A673 (cell line): ENCODE results near the gene LRRTM3. TPM values are rescaled to one million over a fixed set of nuclear protein-coding genes. Genes with fewer than 3 reads are reported as not detected.

Source experiments
- BruUV-seq: library from RNA; stranded (reverse); fragments of 400-500 nt; replicated peaks from 2 replicates; lab custom pipeline; 2021; lab: Mats Ljungman, UMichigan
- CTCF ChIA-PET: fragments of 300-600 bp; sonication (Branson Sonifier 250); formaldehyde crosslinking; loops from one replicate; lab custom pipeline; 2022; ENCODE audit warnings: antibody characterized with exemption; lab: Charles Lee
- POLR2A ChIA-PET: fragments of 300-600 bp; sonication (Branson Sonifier 250); formaldehyde crosslinking; loops from one replicate; lab custom pipeline; 2022; ENCODE audit warnings: antibody characterized with exemption; ENCODE audit not compliant: low non-redundant PET; lab: Charles Lee
- DNase-seq: peaks from one replicate; pipeline ENCODE4 v3.0.0-alpha.2; 2015; ENCODE audit warnings: low spot score
- H3K27ac ChIP-seq: fragments of 200-600 bp; sonication (generic); 2 replicates; pipeline ENCODE4 v1.5.1; 2016; ENCODE audit warnings: mixed run types, low read depth, mild to moderate bottlenecking, mixed read lengths, antibody characterized with exemption, low read length; ENCODE audit not compliant: poor library complexity, severe bottlenecking
- H3K27me3 ChIP-seq: fragments of 200-600 bp; sonication (generic); replicated peaks from 2 replicates; pipeline ENCODE4 v1.6.1; 2017; ENCODE audit warnings: mixed run types, low read depth, mild to moderate bottlenecking, mixed read lengths, antibody characterized with exemption, low read length; ENCODE audit not compliant: insufficient read depth, poor library complexity
- H3K36me3 ChIP-seq: fragments of 200-600 bp; sonication (generic); 2 replicates; pipeline ENCODE4 v1.6.1; 2016; ENCODE audit warnings: mixed run types, mild to moderate bottlenecking, mixed read lengths, antibody characterized with exemption, low read length; ENCODE audit not compliant: insufficient read depth, poor library complexity, severe bottlenecking
- H3K4me1 ChIP-seq: fragments of 200-600 bp; sonication (generic); 2 replicates; pipeline ENCODE4 v1.6.1; 2017; ENCODE audit warnings: mixed run types, mild to moderate bottlenecking, mixed read lengths, antibody characterized with exemption, low read length; ENCODE audit not compliant: insufficient read depth, poor library complexity, severe bottlenecking
- H3K4me3 ChIP-seq: fragments of 200-600 bp; sonication (generic); 2 replicates; pipeline ENCODE4 v1.5.1; 2016; ENCODE audit warnings: low read depth, mixed run types, mild to moderate bottlenecking, mixed read lengths, low read length; ENCODE audit not compliant: poor library complexity, severe bottlenecking
- H3K9me3 ChIP-seq: fragments of 200-600 bp; sonication (generic); 2 replicates; pipeline ENCODE4 v1.6.1; 2016; ENCODE audit warnings: mixed run types, low read depth, mild to moderate bottlenecking, mixed read lengths, antibody characterized with exemption, low read length; ENCODE audit not compliant: poor library complexity, severe bottlenecking
- CTCF ChIP-seq: fragments of 300-800, 200-600 bp; sonication (generic); conservative IDR thresholded peaks from 2 replicates; pipeline ENCODE4 v1.5.1; 2017; ENCODE audit warnings: low read depth, mild to moderate bottlenecking, antibody characterized with exemption, low read length, moderate library complexity, mixed read lengths
- EZH2 ChIP-seq: fragments of 200-600 bp; sonication (generic); IDR thresholded peaks from 2 replicates; pipeline ENCODE4 v1.6.1; 2017; ENCODE audit warnings: borderline replicate concordance, low read depth, mild to moderate bottlenecking, mixed read lengths, antibody characterized with exemption, low read length; ENCODE audit not compliant: poor library complexity, severe bottlenecking
- intact Hi-C: fragments of 100-400 bp; cut with micrococcal nuclease; formaldehyde crosslinking; loops from one replicate; pipeline ENCODE4 v1.10.0; 2022; ENCODE audit not compliant: unreplicated experiment
- total RNA-seq: library from RNA; stranded (reverse); gene quantifications from 2 replicates; pipeline ENCODE4 v1.2.3, GENCODE V29; 2021

Gene LRRTM3
- total RNA-seq, 1 experiment from 2014 or later = not detected

- CTCF ChIA-PET = no interaction called here
- BruUV-seq = no TSS peak
- no peak overlapping the region for H3K27ac ChIP-seq
- DNase-seq = no peak
- no peaks in the 10 kb centered on the region for H3K4me1 ChIP-seq
- H3K4me3 ChIP-seq = no peak overlapping the region
- no peak for TF ChIP-seq CTCF
- TF ChIP-seq EZH2 = no peak
- intact Hi-C loops = no loop called here
- H3K36me3 ChIP-seq = no peaks in the 10 kb centered on the region
- H3K9me3 ChIP-seq = no peaks in the 10 kb centered on the region
- H3K27me3 ChIP-seq = no peaks in the 10 kb centered on the region
- POLR2A ChIA-PET = no interaction called here
These were observed 89.4 kb downstream of the LRRTM3 start for GRCh38 chr10:67015225-67015624.

DNA sequence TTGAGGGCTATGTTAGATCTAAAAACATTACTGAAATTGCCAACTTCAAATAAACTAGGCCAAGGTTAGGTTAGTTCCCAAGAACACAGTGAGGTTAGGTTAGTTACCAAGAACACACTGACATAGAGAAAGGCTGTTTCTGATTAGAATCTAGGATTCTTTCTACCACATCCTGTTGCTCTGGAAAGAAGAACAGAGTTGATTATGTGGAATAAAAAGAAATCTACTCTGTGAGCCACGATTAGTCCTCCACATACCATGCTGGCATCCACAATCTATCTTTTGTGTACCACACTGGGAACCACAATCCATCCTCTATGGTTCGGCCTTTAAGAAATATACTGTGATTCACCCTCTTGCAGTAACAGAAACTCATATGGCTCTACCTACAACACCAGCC lies 91.4 kb downstream of the LRRTM3 start:
- Histone ChIP-seq H3K36me3 (no peaks in the 10 kb centered on the region), H3K9me3 (no peaks in the 10 kb centered on the region), H3K27me3 (no peaks in the 10 kb centered on the region), H3K4me3 (no peak overlapping the region), H3K27ac (no peak overlapping the region), H3K4me1 (no peaks in the 10 kb centered on the region)
- TF ChIP-seq EZH2 (no peak), CTCF (no peak)
- ChIA-PET CTCF (no interaction called here), POLR2A (no interaction called here)
- BruUV-seq = no TSS peak
- intact Hi-C loops = no loop called here
- no peak for DNase-seq

- no TSS peak for BruUV-seq
These were observed 96.3 kb downstream of the LRRTM3 start for GRCh38 chr10:67022099-67022498.

More at GRCh38 chr10:67022099-67022498, 96.3 kb downstream of the LRRTM3 start:
- POLR2A ChIA-PET = interaction anchor here (0.7 kb wide), 1 partner anchor 637 kb away, joined by 5 read pairs; no protein-coding TSS in a partner anchor
- no peak overlapping the region for H3K4me3 ChIP-seq
- TF ChIP-seq CTCF = no peak
- no peak for TF ChIP-seq EZH2
- H3K4me1 ChIP-seq = no peaks in the 10 kb centered on the region
- H3K36me3 ChIP-seq = no peaks in the 10 kb centered on the region
- H3K27me3 ChIP-seq = no peaks in the 10 kb centered on the region
- H3K9me3 ChIP-seq = no peaks in the 10 kb centered on the region
- intact Hi-C loops = no loop called here
- no peak for DNase-seq
- no peak overlapping the region for H3K27ac ChIP-seq
- CTCF ChIA-PET = no interaction called here
